WTC11 (cell line): Measurements from ENCODE around the gene DCLK2.

ENCODE experiments used
- CTCF ChIP-seq: fragments of 200-600 bp; IDR thresholded peaks from 2 replicates; pipeline ENCODE4 v1.8.0; 2022; ENCODE audit warnings: antibody characterized with exemption
- MAX ChIP-seq: sonication (generic); formaldehyde crosslinking; IDR thresholded peaks from 2 replicates; pipeline ENCODE4 v1.8.0; 2022; ENCODE audit warnings: mild to moderate bottlenecking, missing genetic modification reagents
- TCF7 ChIP-seq: sonication (generic); formaldehyde crosslinking; IDR thresholded peaks from 2 replicates; pipeline ENCODE4 v1.8.0; 2022; ENCODE audit warnings: mild to moderate bottlenecking, low read depth, missing genetic modification reagents, moderate library complexity
- ZNF396 ChIP-seq: fragments of 250-450 bp; sonication (Bioruptor Pico); IDR thresholded peaks from 2 replicates; pipeline ENCODE4 v1.8.0; 2021; ENCODE audit warnings: mild to moderate bottlenecking, moderate library complexity, borderline replicate concordance

GRCh38 chr4:150236626-150237025 is 158.4 kb downstream of the DCLK2 start:
- no peak for TF ChIP-seq CTCF
- TF ChIP-seq TCF7: no peak
- no peak for TF ChIP-seq MAX (CRISPR knock-in tag)
- TF ChIP-seq ZNF396 (CRISPR knock-in tag): no peak
